ENCODE results near the gene HAGHL.
"Not testable (repeated sequence)": the region's sequence is repeated elsewhere in the genome, so short reads cannot be mapped to it uniquely, and the experiment has no call there.

Gene HAGHL

GRCh38 chr16:739560-740458, 12.9 kb downstream of the HAGHL start:
- peak overlapping the region; percentile 63 for H3K4me3 ChIP-seq (ENCODE audit: control insufficient read depth, low read depth, low read length)
- no peak for DNase-seq (ENCODE audit: low read depth)
- no peak for TF ChIP-seq CTCF (conservative IDR thresholded peaks at IDR 0.05; ENCODE audit: control insufficient read depth, insufficient read depth, low read depth, low read length)

GRCh38 chr16:740459-740763, 13.5 kb downstream of the HAGHL start:
- no peak for TF ChIP-seq CTCF (conservative IDR thresholded peaks at IDR 0.05; ENCODE audit: control insufficient read depth, insufficient read depth, low read depth, low read length)
- peak overlapping the region; percentile 63 for H3K4me3 ChIP-seq (ENCODE audit: control insufficient read depth, low read depth, low read length)
- DNase-seq (ENCODE audit: low read depth): no peak

GRCh38 chr16:740764-741505, 14.0 kb downstream of the HAGHL start, which contains the start of gene CIAO3:
CIAO3 (minus strand) TSS chr16:740997; CDS start chr16:740985, 12 bp downstream.
- no peak for TF ChIP-seq CTCF (conservative IDR thresholded peaks at IDR 0.05; ENCODE audit: control insufficient read depth, insufficient read depth, low read depth, low read length)
- peak within 1 kb of the TSS; percentile 63 for H3K4me3 ChIP-seq (ENCODE audit: control insufficient read depth, low read depth, low read length)

GRCh38 chr16:741986-742629, 15.2 kb downstream of the HAGHL start:
- no peak overlapping the region for H3K4me3 ChIP-seq (ENCODE audit: control insufficient read depth, low read depth, low read length)
- DNase-seq (ENCODE audit: low read depth): no peak
- no peak for TF ChIP-seq CTCF (conservative IDR thresholded peaks at IDR 0.05; ENCODE audit: control insufficient read depth, insufficient read depth, low read depth, low read length)

More at GRCh38 chr16:740764-741505, 14.0 kb downstream of the HAGHL start, which contains the start of gene CIAO3:
- peak; percentile 85 for DNase-seq (ENCODE audit: low read depth)

- DNase-seq (ENCODE audit: low read depth); H3K4me3 ChIP-seq (ENCODE audit: control insufficient read depth, low read depth, low read length): not testable (repeated sequence)
Observed at GRCh38 chr16:742894-743293, 16.0 kb downstream of the HAGHL start.

GRCh38 chr16:743794-744500, 17.0 kb downstream of the HAGHL start:
- no peak for TF ChIP-seq CTCF (conservative IDR thresholded peaks at IDR 0.05; ENCODE audit: control insufficient read depth, insufficient read depth, low read depth, low read length)
- no peak overlapping the region for H3K4me3 ChIP-seq (ENCODE audit: control insufficient read depth, low read depth, low read length)
- no peak for DNase-seq (ENCODE audit: low read depth)
